Skin of body (tissue), 3 donors: ENCODE results near the gene NAGA. TPM values are rescaled to one million over a fixed set of nuclear protein-coding genes. Genes with fewer than 3 reads are reported as not detected.

ENCODE experiments used
- DNase-seq: peaks from one replicate; lab custom pipeline; 2025; lab: John Stamatoyannopoulos, UW
- small RNA-seq: library from RNA; depleted of rRNA; stranded (forward); fragments of <200 nt; gene quantifications from one replicate; pipeline ENCODE3, GENCODE V24; 2014; ENCODE audit warnings: low replicate concordance
- total RNA-seq: library from RNA; depleted of rRNA; stranded (reverse); fragments of >200 nt; gene quantifications from one replicate; pipeline ENCODE4 v1.2.3, GENCODE V29; 2014

The NAGA gene
- total RNA-seq, 1 donor from 2014 or later = 21.6 TPM

- DNase-seq = no peak
These were observed 19.9 kb downstream of the NAGA start for GRCh38 chr22:42050641-42051180.

- no peak for DNase-seq
These were observed 28.8 kb downstream of the NAGA start for GRCh38 chr22:42041784-42042183.

- DNase-seq = no peak
These were observed 31.3 kb downstream of the NAGA start for GRCh38 chr22:42039271-42039670.

GRCh38 chr22:42035256-42035655, 35.4 kb downstream of the NAGA start:
- DNase-seq = no peak

- no peak for DNase-seq
These were observed 37.1 kb downstream of the NAGA start for GRCh38 chr22:42033263-42034181.

GRCh38 chr22:42026705-42027104, 43.9 kb downstream of the NAGA start:
- no peak for DNase-seq

- DNase-seq = no peak
These were observed 45.2 kb downstream of the NAGA start for GRCh38 chr22:42025421-42025820.

- DNase-seq = no peak
These were observed 48.3 kb downstream of the NAGA start for GRCh38 chr22:42022162-42022847.

- no peak for DNase-seq
These were observed 49.0 kb downstream of the NAGA start for GRCh38 chr22:42021571-42021970.

GRCh38 chr22:42018224-42018623, 52.4 kb downstream of the NAGA start:
- no peak for DNase-seq

GRCh38 chr22:42016111-42016510, 54.5 kb downstream of the NAGA start:
- no peak for DNase-seq

- no peak for DNase-seq
These were observed 57.2 kb downstream of the NAGA start for GRCh38 chr22:42013385-42013784.

- no peak for DNase-seq
These were observed 59.8 kb downstream of the NAGA start for GRCh38 chr22:42010778-42011177.

Small RNA genes within 50 kb of the gene (small RNA-seq; reads per million reads assigned to genes)
- gene SNORD13P1 = not detected

Other genes starting within 250 kb of the NAGA start
- 49.7 TPM for gene SREBF2, start 237.7 kb downstream of the NAGA start, total RNA-seq
- not detected for gene SHISA8, start 155.7 kb downstream of the NAGA start, total RNA-seq
- 0.59 TPM for gene TNFRSF13C, start 144.0 kb downstream of the NAGA start, total RNA-seq
- gene CENPM, start 123.7 kb downstream of the NAGA start, total RNA-seq = 8.4 TPM
- 1.9 TPM for gene SEPTIN3, start 101.4 kb downstream of the NAGA start, total RNA-seq
- 2.6 TPM for gene WBP2NL, start 72.0 kb downstream of the NAGA start, total RNA-seq
- 14.8 TPM for gene PHETA2, start 3.4 kb upstream of the NAGA start, total RNA-seq
- 21.2 TPM for gene SMDT1, start 8.9 kb upstream of the NAGA start, total RNA-seq
- 51.5 TPM for gene NDUFA6, start 20.0 kb upstream of the NAGA start, total RNA-seq
- gene CYP2D6, start 60.0 kb upstream of the NAGA start, total RNA-seq = 1.4 TPM
- gene TCF20, start 199.8 kb upstream of the NAGA start, total RNA-seq = 26.1 TPM